A673 (cell line): ENCODE results near the gene SYT11. TPM values are rescaled to one million over a fixed set of nuclear protein-coding genes. Genes with fewer than 3 reads are reported as not detected.
A peak's percentile ranks its signal among the peaks of the same experiment; 100 is the strongest.

Experiments used
- BruUV-seq: library from RNA; stranded (reverse); fragments of 400-500 nt; replicated peaks from 2 replicates; lab custom pipeline; 2021; lab: Mats Ljungman, UMichigan
- CTCF ChIA-PET: fragments of 300-600 bp; sonication (Branson Sonifier 250); formaldehyde crosslinking; loops from one replicate; lab custom pipeline; 2022; ENCODE audit warnings: antibody characterized with exemption; lab: Charles Lee
- POLR2A ChIA-PET: fragments of 300-600 bp; sonication (Branson Sonifier 250); formaldehyde crosslinking; loops from one replicate; lab custom pipeline; 2022; ENCODE audit warnings: antibody characterized with exemption; ENCODE audit not compliant: low non-redundant PET; lab: Charles Lee
- DNase-seq: peaks from one replicate; pipeline ENCODE4 v3.0.0-alpha.2; 2015; ENCODE audit warnings: low spot score
- H3K27ac ChIP-seq: fragments of 200-600 bp; sonication (generic); 2 replicates; pipeline ENCODE4 v1.5.1; 2016; ENCODE audit warnings: mixed run types, low read depth, mild to moderate bottlenecking, mixed read lengths, antibody characterized with exemption, low read length; ENCODE audit not compliant: poor library complexity, severe bottlenecking
- H3K27me3 ChIP-seq: fragments of 200-600 bp; sonication (generic); replicated peaks from 2 replicates; pipeline ENCODE4 v1.6.1; 2017; ENCODE audit warnings: mixed run types, low read depth, mild to moderate bottlenecking, mixed read lengths, antibody characterized with exemption, low read length; ENCODE audit not compliant: insufficient read depth, poor library complexity
- H3K36me3 ChIP-seq: fragments of 200-600 bp; sonication (generic); 2 replicates; pipeline ENCODE4 v1.6.1; 2016; ENCODE audit warnings: mixed run types, mild to moderate bottlenecking, mixed read lengths, antibody characterized with exemption, low read length; ENCODE audit not compliant: insufficient read depth, poor library complexity, severe bottlenecking
- H3K4me1 ChIP-seq: fragments of 200-600 bp; sonication (generic); 2 replicates; pipeline ENCODE4 v1.6.1; 2017; ENCODE audit warnings: mixed run types, mild to moderate bottlenecking, mixed read lengths, antibody characterized with exemption, low read length; ENCODE audit not compliant: insufficient read depth, poor library complexity, severe bottlenecking
- H3K4me3 ChIP-seq: fragments of 200-600 bp; sonication (generic); 2 replicates; pipeline ENCODE4 v1.5.1; 2016; ENCODE audit warnings: low read depth, mixed run types, mild to moderate bottlenecking, mixed read lengths, low read length; ENCODE audit not compliant: poor library complexity, severe bottlenecking
- H3K9me3 ChIP-seq: fragments of 200-600 bp; sonication (generic); 2 replicates; pipeline ENCODE4 v1.6.1; 2016; ENCODE audit warnings: mixed run types, low read depth, mild to moderate bottlenecking, mixed read lengths, antibody characterized with exemption, low read length; ENCODE audit not compliant: poor library complexity, severe bottlenecking
- EZH2 ChIP-seq: fragments of 200-600 bp; sonication (generic); IDR thresholded peaks from 2 replicates; pipeline ENCODE4 v1.6.1; 2017; ENCODE audit warnings: borderline replicate concordance, low read depth, mild to moderate bottlenecking, mixed read lengths, antibody characterized with exemption, low read length; ENCODE audit not compliant: poor library complexity, severe bottlenecking
- intact Hi-C: fragments of 100-400 bp; cut with micrococcal nuclease; formaldehyde crosslinking; loops from one replicate; pipeline ENCODE4 v1.10.0; 2022; ENCODE audit not compliant: unreplicated experiment
- total RNA-seq: library from RNA; stranded (reverse); gene quantifications from 2 replicates; pipeline ENCODE4 v1.2.3, GENCODE V29; 2021
- TF ChIP-seq, protein P1 (sequence below): fragments of 300-800, 200-600 bp; sonication (generic); conservative IDR thresholded peaks from 2 replicates; pipeline ENCODE4 v1.5.1; 2017; ENCODE audit warnings: low read depth, mild to moderate bottlenecking, antibody characterized with exemption, low read length, moderate library complexity, mixed read lengths

Gene SYT11
- total RNA-seq, 1 experiment from 2014 or later, result 10.2 TPM

DNA sequence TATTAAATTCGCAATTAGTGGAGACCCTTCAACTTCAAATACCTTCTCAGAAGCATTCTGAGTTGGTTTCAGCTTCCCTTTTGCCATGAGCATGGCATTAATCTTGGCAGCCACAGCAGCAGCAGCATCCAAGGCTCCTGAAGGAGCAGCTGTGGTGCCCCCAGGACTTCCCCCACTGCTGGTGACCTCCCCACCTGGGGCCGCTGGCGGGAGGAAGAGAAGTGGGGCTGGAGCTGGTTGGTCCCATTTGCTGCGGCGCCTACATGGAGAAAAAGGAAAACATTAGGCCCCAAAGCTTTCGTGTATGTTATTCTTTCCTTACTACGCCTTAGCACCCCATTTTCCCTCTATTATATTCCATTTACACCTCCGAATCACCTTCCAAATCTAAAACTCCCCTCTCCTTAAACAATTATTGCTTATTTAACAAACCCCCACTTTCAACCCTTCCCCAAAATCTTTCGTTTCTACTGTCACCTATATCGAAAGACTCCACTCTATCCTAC lies 74.3 kb downstream of the SYT11 start:
- Histone ChIP-seq H3K27ac (peak overlapping the region; percentile 90), H3K27me3 (no peaks in the 10 kb centered on the region), H3K36me3 (peaks cover 50% of the 10 kb centered on the region), H3K4me1 (peaks cover 35% of the 10 kb centered on the region), H3K4me3 (peak overlapping the region; percentile 67), H3K9me3 (no peaks in the 10 kb centered on the region)
- DNase-seq, result no peak
- ChIA-PET CTCF (no interaction called here), POLR2A (interaction anchor here (0.7 kb wide), 1 partner anchor 55 kb away, joined by 3 read pairs; no protein-coding TSS in a partner anchor)
- TF ChIP-seq EZH2, result no peak
- TF ChIP-seq, protein P1, sequence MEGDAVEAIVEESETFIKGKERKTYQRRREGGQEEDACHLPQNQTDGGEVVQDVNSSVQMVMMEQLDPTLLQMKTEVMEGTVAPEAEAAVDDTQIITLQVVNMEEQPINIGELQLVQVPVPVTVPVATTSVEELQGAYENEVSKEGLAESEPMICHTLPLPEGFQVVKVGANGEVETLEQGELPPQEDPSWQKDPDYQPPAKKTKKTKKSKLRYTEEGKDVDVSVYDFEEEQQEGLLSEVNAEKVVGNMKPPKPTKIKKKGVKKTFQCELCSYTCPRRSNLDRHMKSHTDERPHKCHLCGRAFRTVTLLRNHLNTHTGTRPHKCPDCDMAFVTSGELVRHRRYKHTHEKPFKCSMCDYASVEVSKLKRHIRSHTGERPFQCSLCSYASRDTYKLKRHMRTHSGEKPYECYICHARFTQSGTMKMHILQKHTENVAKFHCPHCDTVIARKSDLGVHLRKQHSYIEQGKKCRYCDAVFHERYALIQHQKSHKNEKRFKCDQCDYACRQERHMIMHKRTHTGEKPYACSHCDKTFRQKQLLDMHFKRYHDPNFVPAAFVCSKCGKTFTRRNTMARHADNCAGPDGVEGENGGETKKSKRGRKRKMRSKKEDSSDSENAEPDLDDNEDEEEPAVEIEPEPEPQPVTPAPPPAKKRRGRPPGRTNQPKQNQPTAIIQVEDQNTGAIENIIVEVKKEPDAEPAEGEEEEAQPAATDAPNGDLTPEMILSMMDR, result no peak
- no TSS peak for BruUV-seq
- intact Hi-C loops, result no loop called here

DNA sequence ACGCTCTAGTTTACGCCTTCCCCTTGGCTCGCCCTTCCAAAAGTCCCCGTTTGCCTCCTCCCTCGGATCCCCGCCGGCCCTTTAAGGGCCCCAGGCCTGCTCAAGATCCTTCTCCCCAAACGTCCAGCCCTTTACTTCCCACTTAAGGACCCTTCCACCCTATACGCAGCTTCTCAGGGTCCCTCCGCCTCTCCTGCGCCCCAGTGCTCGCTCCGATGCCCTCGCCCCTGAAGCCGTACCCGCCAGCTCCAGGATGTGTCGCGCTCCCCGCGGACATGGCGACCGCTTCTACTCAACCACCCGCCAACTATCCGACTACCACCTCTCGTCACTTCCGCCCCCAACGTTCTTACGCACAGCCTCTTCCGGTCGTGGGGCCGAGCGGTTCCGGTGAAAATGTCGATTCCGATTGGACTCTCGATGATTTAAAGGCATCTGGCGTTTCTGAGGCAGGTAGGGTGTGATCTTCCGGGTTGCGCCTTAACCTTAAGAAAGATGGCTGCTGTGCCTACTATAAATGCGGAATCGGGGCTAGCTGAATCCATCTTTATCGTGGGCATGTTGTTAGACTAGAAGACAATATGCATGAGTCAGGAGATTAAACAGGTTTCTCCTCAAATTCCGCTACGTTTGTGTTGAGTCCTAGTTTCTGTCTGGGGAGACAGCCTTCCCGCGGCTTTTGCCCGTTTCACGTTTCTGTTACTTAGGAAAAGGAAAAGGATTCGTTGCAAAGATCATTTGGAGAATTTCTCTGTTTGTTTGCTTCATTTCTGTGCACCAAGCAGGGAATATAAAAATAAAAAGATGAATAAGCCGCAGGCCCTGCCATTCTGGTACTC lies 74.9 kb downstream of the SYT11 start, which contains the start of gene KHDC4:
KHDC4 (minus strand) TSS at position 317 of the 839 bp plus-strand sequence; CDS start at position 277, 40 bp downstream.
- BruUV-seq, result no TSS peak

More for the DNA sequence above, 74.9 kb downstream of the SYT11 start, which contains the start of gene KHDC4:
- no peaks in the 10 kb centered on the region for H3K9me3 ChIP-seq
- H3K36me3 ChIP-seq, result peaks cover 43% of the 10 kb centered on the region
- ChIA-PET POLR2A (interaction anchor here (0.7 kb wide), 1 partner anchor 54 kb away, joined by 3 read pairs; no protein-coding TSS in a partner anchor), CTCF (interaction anchor here (0.7 to 1.0 kb wide), 2 partner anchors 196 to 411 kb away, joined by 4 to 5 read pairs; no protein-coding TSS in a partner anchor)
- H3K4me3 ChIP-seq, result peak within 1 kb of the TSS; percentile 67
- peak within 1 kb of the TSS; percentile 90 for H3K27ac ChIP-seq
- H3K27me3 ChIP-seq, result no peaks in the 10 kb centered on the region
- intact Hi-C loops, result no loop called here
- peaks cover 35% of the 10 kb centered on the region for H3K4me1 ChIP-seq
- no peak for TF ChIP-seq EZH2
- TF ChIP-seq, protein P1, result no peak
- peak; percentile 99 for DNase-seq

Other genes starting within 250 kb of the SYT11 start
- gene MSTO1, start 249.3 kb upstream of the SYT11 start, total RNA-seq, result 80.5 and 83.3 TPM in 2 replicates
- gene YY1AP1, start 170.8 kb upstream of the SYT11 start, total RNA-seq, result 58.6 and 59.3 TPM in 2 replicates
- gene DAP3, start 170.5 kb upstream of the SYT11 start, total RNA-seq, result 183 and 205 TPM in 2 replicates
- gene GON4L, start 2.4 kb upstream of the SYT11 start, total RNA-seq, result 55.7 and 59.9 TPM in 2 replicates
- 27.5 and 29.6 TPM in 2 replicates for gene RIT1, start 51.8 kb downstream of the SYT11 start, total RNA-seq
- gene KHDC4, start 74.8 kb downstream of the SYT11 start, total RNA-seq, result 92.7 and 93.3 TPM in 2 replicates
- gene RXFP4, start 82.1 kb downstream of the SYT11 start, total RNA-seq, result not detected in 2 replicates
- gene ARHGEF2, start 119.0 kb downstream of the SYT11 start, total RNA-seq, result 148 and 161 TPM in 2 replicates
- gene SSR2, start 161.4 kb downstream of the SYT11 start, total RNA-seq, result 220 and 233 TPM in 2 replicates
- gene UBQLN4, start 194.2 kb downstream of the SYT11 start, total RNA-seq, result 66.6 and 75.2 TPM in 2 replicates
- 52.0 and 63.6 TPM in 2 replicates for gene LAMTOR2, start 195.2 kb downstream of the SYT11 start, total RNA-seq
- 0.47 and 0.66 TPM in 2 replicates for gene RAB25, start 201.6 kb downstream of the SYT11 start, total RNA-seq
- gene MEX3A, start 222.9 kb downstream of the SYT11 start, total RNA-seq, result 90.0 and 92.5 TPM in 2 replicates